Measurements from ENCODE around the gene ITPRIP. TPM values are rescaled to one million over a fixed set of nuclear protein-coding genes. Genes with fewer than 3 reads are reported as not detected.

Gene ITPRIP
- total and polyA plus RNA-seq, 4 donors, result 4.3 to 51.4 (median 18.9) TPM

GRCh38 chr10:104260775-104261115, 77.5 kb downstream of the ITPRIP start:
- intact Hi-C loops (cut with DNase I), result no loop called here
- peaks cover 2 to 3% of the 10 kb centered on the region in 2 donors for H3K36me3 ChIP-seq (ENCODE audit: control insufficient read depth in 1 of 2, insufficient read depth in 2 of 2, low read length in 1 of 2)
- no peaks in the 10 kb centered on the region for H3K9me3 ChIP-seq (ENCODE audit: control insufficient read depth, low read length)
- H3K27me3 ChIP-seq (ENCODE audit: control insufficient read depth in 1 of 2, insufficient read depth in 2 of 2, low read length in 1 of 2), result no peaks in the 10 kb centered on the region
- no peak overlapping the region for H3K4me3 ChIP-seq (ENCODE audit: low read length in 2 of 2)
- 28 to 32% methylated on average over 3 of the region's 3 CpGs for WGBS, 2 donors
- H3K4me1 ChIP-seq (ENCODE audit: control insufficient read depth in 1 of 2, insufficient read depth in 2 of 2, low read length in 2 of 2), result peaks cover 1 to 4% of the 10 kb centered on the region in 2 donors
- ATAC-seq (ENCODE audit: low FRiP score) (no peak), DNase-seq (no peak)
- H3K27ac ChIP-seq (ENCODE audit: low read depth in 1 of 2, low read length in 2 of 2), result no peak overlapping the region

- WGBS, 2 donors, result 67 to 70% methylated on average over 6 of the region's 6 CpGs
- Histone ChIP-seq H3K9me3 (ENCODE audit: control insufficient read depth, low read length) (no peaks in the 10 kb centered on the region), H3K36me3 (ENCODE audit: control insufficient read depth in 1 of 2, insufficient read depth in 2 of 2, low read length in 1 of 2) (peaks cover 2 to 3% of the 10 kb centered on the region in 2 donors), H3K4me1 (ENCODE audit: control insufficient read depth in 1 of 2, insufficient read depth in 2 of 2, low read length in 2 of 2) (peaks cover 1 to 4% of the 10 kb centered on the region in 2 donors), H3K4me3 (ENCODE audit: low read length in 2 of 2) (no peak overlapping the region), H3K27me3 (ENCODE audit: control insufficient read depth in 1 of 2, insufficient read depth in 2 of 2, low read length in 1 of 2) (no peaks in the 10 kb centered on the region), H3K27ac (ENCODE audit: low read depth in 1 of 2, low read length in 2 of 2) (peak overlapping the region in 1 of 2 donors; percentile 59)
- no peak for ATAC-seq (ENCODE audit: low FRiP score)
- intact Hi-C loops (cut with DNase I), result no loop called here
- no peak for DNase-seq
These were observed 78.1 kb downstream of the ITPRIP start for GRCh38 chr10:104259999-104260774.

Small RNA genes within 50 kb of the gene (microRNA-seq; reads per million reads assigned to microRNA genes)
- 0 to 0.60 reads per million in 2 donors for gene MIR4482

Other genes with a start within 250 kb of the ITPRIP start
- gene SFR1, start 216.3 kb downstream of the ITPRIP start, total RNA-seq, result 1 to 10 TPM; 6.0 to 6.5 TPM
- 1 to 10 TPM; 6.8 to 8.9 TPM for gene SFR1, start 216.3 kb downstream of the ITPRIP start, polyA plus RNA-seq
- gene CFAP43, start 106.1 kb downstream of the ITPRIP start, total RNA-seq, result under 1 TPM; 0.19 to 0.27 TPM
- under 1 TPM in 1 of 2 donors, not detected in 1; 0.10 TPM for gene CFAP43, start 106.1 kb downstream of the ITPRIP start, polyA plus RNA-seq
- gene GSTO1, start 83.6 kb downstream of the ITPRIP start, total RNA-seq, result 10 to 100 TPM; 84.1 to 95.9 TPM
- 100 to 1,000 TPM; 125 to 235 TPM for gene GSTO1, start 83.6 kb downstream of the ITPRIP start, polyA plus RNA-seq
- gene GSTO2, start 69.3 kb downstream of the ITPRIP start, total RNA-seq, result 1 to 10 TPM; 1.7 to 3.5 TPM
- gene GSTO2, start 69.3 kb downstream of the ITPRIP start, polyA plus RNA-seq, result 1 to 10 TPM; 3.5 to 4.3 TPM
- gene CFAP58, start 15.4 kb upstream of the ITPRIP start, total RNA-seq, result 1 to 10 TPM; 1.1 to 1.3 TPM
- gene CFAP58, start 15.4 kb upstream of the ITPRIP start, polyA plus RNA-seq, result under 1 TPM; 0.38 to 0.67 TPM